TTC549 (cell line): ENCODE data around the gene RAPGEF2.

Experiments used
- FAIRE-seq: peaks from 2 replicates; lab custom pipeline; 2012; peaks lifted over from hg19 to GRCh38; lab: Jason Lieb, UNC

The RAPGEF2 gene

DNA sequence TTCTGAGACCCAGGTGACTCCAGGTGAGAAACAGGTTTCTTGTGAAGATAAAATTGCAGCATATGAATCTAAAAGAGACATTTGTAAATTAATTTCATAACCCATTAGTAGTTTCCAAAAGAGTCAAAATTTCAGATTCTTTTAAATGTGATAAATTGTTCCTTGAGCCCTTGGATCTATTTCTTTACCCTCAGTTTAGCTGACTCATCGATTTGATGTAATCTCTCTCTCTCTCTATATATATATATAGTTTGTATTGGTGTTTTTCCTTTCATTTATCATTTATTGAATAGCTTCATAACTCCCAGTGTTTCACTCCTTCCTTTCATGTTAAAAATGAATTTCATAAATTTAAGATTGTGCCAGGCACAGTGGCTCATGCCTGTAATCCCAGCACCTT, 96.9 kb downstream of the RAPGEF2 start:
- FAIRE-seq = no peak

GRCh38 chr4:159201168-159201567, 98.3 kb downstream of the RAPGEF2 start:
- no peak for FAIRE-seq

DNA sequence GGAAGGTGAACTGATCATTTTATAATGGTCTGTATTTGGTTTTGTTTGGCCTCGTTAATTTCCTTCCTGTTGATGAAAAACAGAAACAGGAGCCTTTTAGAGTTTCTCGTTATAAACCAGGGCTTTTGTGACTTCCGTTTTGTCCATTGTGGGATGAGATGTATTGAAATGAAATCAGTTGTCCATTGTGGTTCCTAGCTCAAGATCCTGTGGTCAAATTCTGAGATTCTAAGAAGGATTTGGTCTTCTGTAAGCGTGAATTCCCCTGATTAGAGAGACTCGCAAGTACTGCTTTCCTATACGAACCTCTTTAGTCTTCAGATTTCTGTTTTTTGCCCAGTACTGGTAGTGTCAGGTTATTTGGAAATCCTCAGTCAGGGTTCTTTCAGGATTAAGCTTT, 101.7 kb downstream of the RAPGEF2 start:
- no peak for FAIRE-seq

GRCh38 chr4:159205466-159205865, 102.6 kb downstream of the RAPGEF2 start:
- no peak for FAIRE-seq

DNA sequence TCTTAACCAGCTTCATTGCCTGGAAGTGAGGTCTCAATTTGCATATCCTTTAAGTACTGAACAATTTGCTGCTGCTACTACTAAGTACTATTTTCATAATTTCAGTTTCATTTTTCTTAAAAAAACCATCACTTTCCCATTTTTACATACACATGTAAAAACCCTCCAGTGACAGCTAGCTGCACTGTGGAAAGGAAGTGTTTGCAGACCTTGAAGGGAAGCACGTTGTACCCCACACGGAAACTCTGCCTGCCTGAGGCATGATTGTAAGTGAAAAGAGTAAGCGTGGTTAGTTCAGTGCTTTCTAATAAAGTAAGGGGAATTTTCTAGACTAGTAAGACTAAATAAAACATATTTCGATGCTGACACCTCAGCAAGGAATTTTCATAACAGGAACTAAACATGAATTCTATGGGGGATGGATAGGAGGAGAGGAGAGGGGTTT, 103.6 kb downstream of the RAPGEF2 start:
- FAIRE-seq = no peak

DNA sequence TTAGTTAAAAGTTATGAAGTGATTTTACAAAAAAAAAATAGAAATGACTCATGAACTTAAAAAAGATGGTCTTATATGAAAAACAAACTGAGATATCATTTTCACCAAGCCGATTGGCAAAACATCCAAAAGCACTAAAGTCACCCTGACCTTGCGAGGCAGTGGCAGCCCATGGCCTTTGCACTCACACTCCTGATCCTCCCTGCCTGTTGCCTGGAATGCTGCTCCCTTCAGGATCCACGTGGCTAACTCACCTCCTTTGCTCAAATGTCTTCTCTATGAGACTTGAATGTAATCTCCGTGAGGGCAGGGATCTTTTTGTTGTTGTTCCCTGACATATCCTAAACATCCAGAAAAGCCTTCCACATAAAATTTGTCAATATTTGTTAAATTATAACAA, 106.4 kb downstream of the RAPGEF2 start:
- FAIRE-seq = no peak

DNA sequence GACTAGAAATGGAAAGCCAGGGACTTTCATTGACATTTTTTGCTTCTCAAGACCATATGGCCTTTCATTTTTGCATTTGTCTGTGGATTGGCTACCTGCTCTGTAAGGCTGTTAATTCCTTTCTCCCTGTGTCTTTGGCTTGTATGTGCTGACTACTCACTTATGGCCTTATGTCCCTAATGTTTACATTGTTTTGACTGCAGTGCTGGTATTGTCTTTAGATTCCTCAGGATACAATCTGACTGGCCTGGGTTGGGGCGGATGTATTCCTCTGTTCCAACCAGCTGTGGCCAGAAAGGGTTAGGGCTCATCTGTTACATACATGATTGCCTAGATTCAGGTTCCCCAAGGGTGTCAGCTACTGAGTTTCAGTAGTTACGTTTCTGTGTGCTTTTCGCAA, 108.1 kb downstream of the RAPGEF2 start:
- no peak for FAIRE-seq

DNA sequence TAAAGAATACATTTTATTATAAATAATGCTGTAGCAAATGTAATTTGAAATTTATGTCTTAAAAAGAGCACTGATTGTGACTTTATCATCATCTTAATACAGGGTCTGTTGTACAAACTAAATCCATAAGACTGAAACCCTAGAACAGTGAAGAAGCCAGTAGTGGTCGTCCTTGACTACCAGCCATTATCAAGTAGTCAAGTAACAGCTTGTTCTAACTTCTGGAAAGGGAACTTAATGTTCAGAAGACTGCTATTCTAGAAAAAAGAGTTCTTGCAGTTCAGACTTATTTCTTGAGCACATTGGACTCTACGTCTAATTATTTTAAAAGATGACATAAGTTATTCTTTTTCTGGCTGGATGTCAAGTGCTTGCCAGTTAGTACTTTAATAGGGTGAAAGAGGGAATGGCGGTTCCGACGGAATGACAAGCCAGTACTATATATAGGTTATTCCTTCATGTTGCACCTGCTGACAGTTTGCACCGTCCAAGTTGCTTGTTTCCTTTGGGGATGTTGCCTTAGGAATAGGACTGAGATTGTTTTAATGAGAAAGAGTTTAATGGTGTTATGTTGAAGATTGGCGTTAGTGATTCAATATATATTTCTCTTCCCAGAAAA, 109.9 kb downstream of the RAPGEF2 start:
- no peak for FAIRE-seq

DNA sequence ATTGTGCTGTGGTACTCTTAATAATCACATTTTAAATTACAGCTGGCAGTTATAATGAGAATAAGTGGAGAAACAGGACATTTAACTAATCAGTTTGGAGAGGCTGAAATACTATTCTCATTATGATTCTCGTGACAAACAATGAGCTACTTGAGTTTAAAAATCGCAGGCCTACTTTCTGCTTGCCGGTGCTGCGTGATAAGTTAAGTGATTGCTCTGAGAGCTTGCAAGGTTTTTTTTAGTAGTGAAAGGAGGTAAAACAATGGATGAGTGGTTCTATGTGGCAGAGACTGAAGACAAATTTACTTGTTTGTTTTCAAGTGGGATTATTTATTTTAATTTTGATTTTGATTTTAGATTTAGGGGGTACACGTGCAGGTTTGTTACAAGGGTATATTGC, 114.0 kb downstream of the RAPGEF2 start:
- no peak for FAIRE-seq

DNA sequence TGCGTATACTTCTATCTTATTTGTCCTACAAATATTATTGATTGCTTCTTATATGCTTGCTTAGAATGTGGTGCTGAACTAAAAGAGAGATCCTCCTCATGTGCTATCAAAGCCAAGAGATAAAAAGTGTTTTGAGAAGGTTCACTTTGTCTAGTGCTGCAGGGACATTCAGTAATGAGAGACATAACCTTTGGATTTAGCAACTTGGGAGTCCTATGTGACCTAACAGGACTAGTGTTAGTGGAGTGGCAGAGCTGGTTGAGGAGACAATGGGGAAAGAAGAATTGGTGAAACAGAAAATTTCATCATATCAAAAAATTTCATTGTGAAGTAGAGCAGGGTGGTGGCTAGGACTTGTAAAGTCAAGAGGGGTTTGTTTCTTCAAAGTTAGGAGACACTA, 117.0 kb downstream of the RAPGEF2 start:
- no peak for FAIRE-seq

DNA sequence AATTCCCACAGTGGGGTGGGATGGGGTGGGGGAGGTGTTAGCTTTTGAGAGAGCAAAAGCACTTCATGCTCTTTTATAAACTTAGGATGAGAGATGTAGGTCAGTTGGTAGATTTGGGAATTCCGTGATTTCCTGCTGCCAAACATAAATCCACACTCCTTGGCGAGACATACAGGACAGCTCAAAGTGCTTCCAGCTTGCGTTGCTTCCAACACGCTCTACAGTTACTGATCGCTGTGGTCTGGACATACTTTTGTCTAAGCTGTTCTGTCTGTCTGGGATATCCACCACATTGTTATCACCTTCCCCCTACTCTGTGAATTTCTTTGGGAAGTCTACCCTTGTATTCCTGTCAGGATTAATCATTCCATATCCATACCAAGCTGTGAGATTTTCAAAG, 117.5 kb downstream of the RAPGEF2 start:
- no peak for FAIRE-seq

GRCh38 chr4:159221280-159221679, 118.4 kb downstream of the RAPGEF2 start:
- FAIRE-seq = no peak

DNA sequence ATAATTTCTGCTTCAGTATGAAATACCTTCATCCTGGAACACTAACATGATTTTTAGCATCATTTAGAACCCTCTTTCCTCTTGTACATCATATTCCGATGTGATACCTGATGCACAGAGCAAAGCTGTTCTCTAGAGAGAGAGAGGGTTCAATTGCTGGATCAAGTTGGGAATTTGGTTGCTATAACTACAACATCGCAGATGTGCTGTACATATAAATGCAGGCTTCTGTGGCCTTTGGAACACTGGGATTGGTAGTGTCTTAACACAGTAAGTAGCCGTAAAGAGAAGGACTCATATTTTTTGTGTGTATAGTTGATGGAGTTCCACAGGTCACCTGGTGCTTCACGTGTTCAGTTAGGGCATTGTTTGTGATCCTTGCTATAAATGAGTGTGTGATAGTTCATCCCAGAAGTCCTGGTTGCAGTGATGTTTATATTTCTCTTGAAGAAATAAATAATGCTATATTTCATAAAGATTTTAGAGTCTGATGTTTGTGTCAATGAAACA, 119.2 kb downstream of the RAPGEF2 start:
- no peak for FAIRE-seq

DNA sequence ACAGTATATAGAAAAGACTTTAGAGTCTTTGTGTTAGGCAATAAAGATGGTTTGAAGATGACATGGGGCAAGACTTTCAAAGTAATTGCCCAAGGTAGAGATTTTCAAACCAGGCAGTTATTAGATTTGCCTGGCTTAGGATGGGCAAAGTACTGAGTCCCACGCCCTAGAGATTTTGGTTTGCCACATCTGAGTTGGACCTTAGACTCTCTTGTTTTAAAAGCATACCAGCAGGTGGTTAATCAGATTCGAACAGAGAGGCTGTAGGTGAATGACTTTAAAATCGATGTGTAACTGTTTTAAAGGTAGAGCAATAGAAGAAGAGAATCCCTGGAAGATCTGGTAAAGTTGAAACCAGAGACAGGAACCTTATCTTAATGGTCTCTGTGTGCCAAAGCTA, 121.5 kb downstream of the RAPGEF2 start:
- no peak for FAIRE-seq

GRCh38 chr4:159227378-159227777, 124.5 kb downstream of the RAPGEF2 start:
- FAIRE-seq = no peak

DNA sequence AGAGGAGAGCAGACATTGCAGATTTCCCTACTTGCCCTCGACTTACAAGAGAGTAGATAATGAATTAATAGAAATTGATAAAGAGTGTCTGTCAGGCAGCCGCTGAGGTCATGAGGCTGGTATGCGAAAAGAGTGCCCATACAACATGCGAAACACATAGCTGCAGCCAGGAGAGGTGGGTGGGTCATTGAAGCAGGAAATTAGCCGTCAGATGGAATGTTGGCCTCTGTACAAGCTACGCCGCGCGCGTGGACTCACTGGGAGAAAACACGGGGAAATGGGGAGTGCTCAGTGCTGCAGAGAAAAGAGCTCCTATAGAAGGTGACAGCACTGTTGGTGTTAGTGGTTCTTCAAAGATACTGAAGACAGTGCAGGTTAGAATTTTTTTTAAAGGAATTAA, 125.1 kb downstream of the RAPGEF2 start:
- no peak for FAIRE-seq

DNA sequence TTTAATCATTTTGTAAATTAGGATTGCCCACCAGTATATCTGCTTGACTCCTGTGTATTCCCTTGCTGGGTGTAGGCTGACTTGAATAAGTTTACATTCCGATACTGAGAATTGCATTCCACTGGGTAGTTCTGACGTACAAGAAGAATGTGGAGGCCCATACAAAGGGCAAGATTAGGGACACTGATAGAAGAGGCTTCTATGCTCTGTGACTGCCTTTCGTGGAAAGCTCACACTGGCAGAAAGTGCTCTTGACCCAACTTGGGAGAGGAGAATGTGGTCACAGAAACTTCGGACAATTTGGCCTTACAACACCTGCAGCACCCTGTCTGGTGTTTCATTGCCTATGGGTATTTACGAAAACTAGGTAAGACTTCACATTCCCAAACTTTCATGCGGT, 126.3 kb downstream of the RAPGEF2 start:
- no peak for FAIRE-seq

GRCh38 chr4:159232465-159233106, 129.7 kb downstream of the RAPGEF2 start:
- FAIRE-seq = no peak

DNA sequence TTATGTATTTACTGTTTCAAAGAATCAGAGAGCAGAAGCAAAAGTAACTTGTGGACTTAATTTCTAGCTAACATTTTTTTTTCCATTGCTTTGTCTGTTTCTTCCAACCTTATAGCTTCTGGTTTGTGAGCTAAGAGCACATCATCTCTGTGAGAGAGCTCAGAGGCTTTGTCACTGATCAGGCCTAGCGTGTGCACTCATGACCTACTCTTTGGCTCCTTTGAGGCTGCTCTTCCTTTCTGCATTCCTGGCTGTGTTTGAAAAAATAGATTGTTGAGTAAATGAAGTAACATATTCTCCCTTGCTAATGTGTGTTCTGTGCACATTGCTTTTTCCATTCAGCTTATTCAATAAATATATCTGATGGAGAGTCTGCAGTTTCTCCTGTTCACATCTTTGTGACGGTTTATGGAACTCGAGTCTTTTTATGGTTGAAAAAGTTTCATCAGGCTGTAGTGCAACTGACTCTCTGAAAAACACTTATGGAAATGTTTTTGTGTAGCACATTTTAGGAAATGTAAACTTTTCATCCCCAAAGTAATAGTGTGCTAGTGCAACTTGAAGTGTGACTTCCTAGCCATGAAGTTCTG, 133.0 kb downstream of the RAPGEF2 start:
- no peak for FAIRE-seq

GRCh38 chr4:159237975-159238374, 135.1 kb downstream of the RAPGEF2 start:
- no peak for FAIRE-seq

DNA sequence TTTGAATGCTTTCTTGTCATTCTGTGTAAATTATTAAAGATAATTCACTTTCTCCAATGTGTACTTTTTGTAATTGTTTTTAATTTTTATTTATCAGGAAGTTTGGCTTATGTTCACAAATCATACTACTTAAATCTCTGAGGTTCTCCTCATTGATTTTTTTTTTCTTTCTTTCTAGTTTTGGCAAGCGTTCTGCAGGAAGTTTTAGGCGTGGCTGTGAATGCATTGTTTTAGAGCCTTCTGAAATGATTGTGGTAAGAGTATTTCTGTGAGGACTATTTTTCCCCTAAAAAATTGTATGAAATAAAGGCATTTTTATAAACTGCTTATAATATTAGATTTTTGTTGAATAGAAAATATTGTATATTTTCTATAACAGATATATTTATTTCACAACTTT, 135.8 kb downstream of the RAPGEF2 start:
- no peak for FAIRE-seq

DNA sequence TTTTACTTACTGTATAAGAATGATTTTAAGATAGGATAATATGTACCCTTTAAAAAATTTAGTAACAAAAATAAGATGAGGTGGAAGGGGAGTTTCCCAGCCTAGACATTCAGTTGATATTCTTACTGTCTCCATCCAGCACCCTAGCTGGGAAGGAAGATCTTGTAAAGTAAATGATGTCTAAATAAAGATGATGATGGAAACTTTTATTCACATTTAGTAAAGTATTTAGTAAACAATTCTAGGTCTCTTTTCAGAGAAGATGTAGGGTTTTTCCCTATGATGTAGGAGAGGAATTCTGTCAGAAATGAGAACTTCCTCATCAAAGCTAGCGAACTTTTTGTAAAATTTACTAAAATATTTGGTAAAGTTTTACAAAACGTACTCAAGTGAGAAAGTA, 136.8 kb downstream of the RAPGEF2 start:
- FAIRE-seq = no peak

- FAIRE-seq = no peak
Observed at GRCh38 chr4:159240046-159240445, 137.2 kb downstream of the RAPGEF2 start.

- no peak for FAIRE-seq
Observed at GRCh38 chr4:159240687-159241086, 137.8 kb downstream of the RAPGEF2 start.
